Measurements from ENCODE around the gene CACNG4.
"Not testable (repeated sequence)": the region's sequence is repeated elsewhere in the genome, so short reads cannot be mapped to it uniquely, and the experiment has no call there.

CACNG4 gene

GRCh38 chr17:66964930-66965800 lies 658 bp downstream of the CACNG4 start:
- no peak for DNase-seq (ENCODE audit: low spot score)

- DNase-seq (ENCODE audit: low spot score): no peak
Measured at GRCh38 chr17:66965801-66966262, 1.3 kb downstream of the CACNG4 start.

GRCh38 chr17:66966298-66966697 lies 1.8 kb downstream of the CACNG4 start:
- no peak for DNase-seq (ENCODE audit: low spot score)

- DNase-seq (ENCODE audit: low spot score): no peak
Measured at GRCh38 chr17:66966704-66967418, 2.4 kb downstream of the CACNG4 start.

- DNase-seq (ENCODE audit: low spot score): no peak
Measured at GRCh38 chr17:66967837-66968543, 3.5 kb downstream of the CACNG4 start.

GRCh38 chr17:66968916-66969315 lies 4.4 kb downstream of the CACNG4 start:
- no peak for DNase-seq (ENCODE audit: low spot score)

GRCh38 chr17:66970140-66970539 lies 5.6 kb downstream of the CACNG4 start:
- no peak for DNase-seq (ENCODE audit: low spot score)

- no peak for DNase-seq (ENCODE audit: low spot score)
Measured at GRCh38 chr17:66970797-66971196, 6.3 kb downstream of the CACNG4 start.

- DNase-seq (ENCODE audit: low spot score): no peak
Measured at GRCh38 chr17:66971264-66971663, 6.8 kb downstream of the CACNG4 start.

- DNase-seq (ENCODE audit: low spot score): no peak
Measured at GRCh38 chr17:66971730-66972441, 7.4 kb downstream of the CACNG4 start.

- not testable (repeated sequence) for DNase-seq (ENCODE audit: low spot score)
Measured at GRCh38 chr17:66972442-66972830, 7.9 kb downstream of the CACNG4 start.

- DNase-seq (ENCODE audit: low spot score): no peak
Measured at GRCh38 chr17:66975188-66975587, 10.7 kb downstream of the CACNG4 start.

GRCh38 chr17:66975614-66976378 lies 11.3 kb downstream of the CACNG4 start:
- DNase-seq (ENCODE audit: low spot score): no peak

- no peak for DNase-seq (ENCODE audit: low spot score)
Measured at GRCh38 chr17:66976379-66976663, 11.8 kb downstream of the CACNG4 start.

GRCh38 chr17:66976781-66977201 lies 12.3 kb downstream of the CACNG4 start:
- no peak for DNase-seq (ENCODE audit: low spot score)

GRCh38 chr17:66978514-66979061 lies 14.1 kb downstream of the CACNG4 start:
- DNase-seq (ENCODE audit: low spot score): no peak

- no peak for DNase-seq (ENCODE audit: low spot score)
Measured at GRCh38 chr17:66980896-66981295, 16.4 kb downstream of the CACNG4 start.

- peak; percentile 37 for DNase-seq (ENCODE audit: low spot score)
Measured at GRCh38 chr17:66981983-66982508, 17.5 kb downstream of the CACNG4 start.

- DNase-seq (ENCODE audit: low spot score): no peak
Measured at GRCh38 chr17:66983414-66984021, 19.0 kb downstream of the CACNG4 start.

GRCh38 chr17:66984730-66985129 lies 20.2 kb downstream of the CACNG4 start:
- DNase-seq (ENCODE audit: low spot score): no peak

Measured in LoVo (cell line).